D721Med (cell line): ENCODE results near the gene LMF2.

Source experiments
- DNase-seq: peaks from one replicate; pipeline ENCODE4 v3.0.0; 2011; ENCODE audit warnings: low spot score; ENCODE audit not compliant: insufficient read length
- FAIRE-seq: peaks from 2 replicates; lab custom pipeline; 2011; peaks lifted over from hg19 to GRCh38; lab: Jason Lieb, UNC
- CTCF ChIP-seq: IDR thresholded peaks from 2 replicates; pipeline ENCODE4 v1.5.1; 2012; ENCODE audit warnings: mild to moderate bottlenecking, control low read depth; ENCODE audit not compliant: insufficient read depth; ENCODE audit errors: missing control alignments

The LMF2 gene

DNA sequence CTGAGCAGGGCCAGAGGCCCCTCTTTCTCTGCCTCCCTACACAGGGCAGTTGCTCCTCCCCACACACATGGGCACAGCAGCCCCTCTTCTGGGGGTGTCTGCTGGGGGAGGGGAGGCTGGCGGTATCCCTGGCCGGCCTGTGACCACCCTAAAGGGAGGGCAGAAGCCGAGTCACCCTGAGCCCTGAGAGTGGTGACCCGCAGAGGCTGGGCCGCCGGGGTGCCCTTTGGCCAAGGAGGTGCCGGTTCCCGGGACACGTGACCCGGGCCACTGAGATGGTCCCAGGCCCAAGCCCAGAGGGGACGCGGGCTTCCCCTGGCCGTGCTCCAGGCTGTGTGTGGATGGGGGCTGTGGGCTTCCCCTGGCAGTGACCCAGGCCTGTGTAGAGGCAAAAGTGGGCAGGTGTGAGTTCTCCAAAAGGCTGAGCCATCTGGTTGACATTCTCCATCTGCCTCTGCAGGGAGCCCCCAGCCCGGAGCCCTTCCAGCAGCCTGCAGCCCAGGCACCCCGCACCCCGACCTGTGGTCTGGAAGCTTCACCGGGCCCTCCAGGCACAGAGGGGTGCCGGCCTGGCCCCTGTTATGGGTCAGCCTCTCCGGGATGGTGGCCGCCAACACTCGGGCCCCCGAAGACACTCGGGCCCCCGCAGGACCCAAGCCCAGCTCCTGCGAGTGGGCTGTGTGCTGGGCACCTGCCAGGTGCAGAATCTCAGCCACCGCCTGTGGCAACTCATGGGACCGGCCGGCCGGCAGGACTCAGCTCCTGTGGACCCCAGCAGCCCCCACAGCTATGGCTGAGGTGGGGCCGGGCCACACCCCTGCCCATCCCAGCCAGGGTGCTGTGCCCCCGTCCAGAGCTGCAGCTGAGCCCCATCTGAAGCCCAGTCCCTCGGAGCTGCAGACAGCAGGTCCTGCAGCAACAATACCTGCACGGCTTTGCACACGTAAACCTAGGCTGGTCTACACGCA, 25.1 kb downstream of the LMF2 start:
- no peak for DNase-seq
- TF ChIP-seq CTCF, result no peak
- FAIRE-seq, result no peak

DNA sequence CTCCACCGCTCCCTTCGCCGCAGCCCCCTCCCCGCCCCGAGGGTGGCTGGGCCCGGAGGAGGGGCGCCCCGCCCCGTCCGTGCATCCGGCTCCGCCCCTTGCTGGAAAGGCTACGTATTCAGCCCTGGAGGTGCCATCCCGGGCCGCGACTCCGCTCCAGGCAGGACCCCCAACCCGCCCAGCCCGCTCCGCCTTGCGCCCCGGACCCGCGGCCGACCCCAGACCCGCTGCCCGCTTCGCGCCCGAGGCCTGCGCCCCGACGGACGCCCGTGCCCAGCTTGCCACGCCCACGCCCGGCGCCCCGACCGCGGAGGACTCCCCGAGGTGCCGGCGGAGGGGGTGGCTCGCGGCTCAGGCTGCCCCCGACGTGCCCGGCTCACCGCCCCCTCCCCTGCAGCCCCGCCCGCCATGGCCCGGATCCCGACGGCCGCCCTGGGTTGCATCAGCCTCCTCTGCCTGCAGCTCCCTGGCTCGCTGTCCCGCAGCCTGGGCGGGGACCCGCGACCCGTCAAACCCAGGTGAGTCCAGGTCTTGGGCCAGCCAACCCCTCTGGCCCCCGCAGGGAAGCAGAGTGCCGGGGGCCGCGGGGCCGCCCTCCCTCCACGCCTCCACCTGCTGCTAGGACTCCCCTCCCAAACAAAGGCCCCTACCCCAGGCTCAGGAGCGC, 25.9 kb downstream of the LMF2 start, which contains the start of gene ADM2:
Gene ADM2, plus strand, starts transcription at position 104 of the 667 bp plus-strand sequence. Its CDS starts 305 bp downstream, at position 409.
- TF ChIP-seq CTCF, result no peak
- DNase-seq (peak; percentile 78), FAIRE-seq (no peak)

- TF ChIP-seq CTCF, result no peak
- FAIRE-seq, result no peak
Observed at GRCh38 chr22:50481045-50481439, 26.5 kb downstream of the LMF2 start.

GRCh38 chr22:50479721-50480120, 27.8 kb downstream of the LMF2 start:
- TF ChIP-seq CTCF, result no peak
- DNase-seq (no peak), FAIRE-seq (no peak)

More at GRCh38 chr22:50481045-50481439, 26.5 kb downstream of the LMF2 start:
- DNase-seq, result no peak

DNA sequence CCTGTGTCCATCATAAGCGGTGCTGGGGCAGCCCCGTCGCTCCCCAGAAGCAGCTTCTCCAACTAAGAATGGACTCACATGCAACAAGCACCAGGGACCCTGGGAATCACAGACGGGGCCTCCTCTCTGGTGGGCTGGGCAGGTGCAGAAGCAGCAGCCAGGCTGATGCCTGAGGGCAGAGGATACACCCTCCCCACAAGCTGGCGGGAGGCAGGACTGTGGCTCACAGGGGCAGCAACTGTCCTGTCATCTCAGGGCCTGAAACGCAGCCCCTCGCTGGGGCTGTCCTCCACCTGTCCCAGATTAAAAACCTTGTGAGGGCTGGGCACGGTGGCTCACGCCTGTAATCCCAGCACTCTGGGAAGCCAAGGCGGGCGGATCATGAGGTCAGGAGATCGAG, 29.6 kb downstream of the LMF2 start:
- no peak for DNase-seq
- no peak for TF ChIP-seq CTCF
- FAIRE-seq, result no peak

- FAIRE-seq (no peak), DNase-seq (no peak)
- no peak for TF ChIP-seq CTCF
Observed at GRCh38 chr22:50476868-50477267, 30.6 kb downstream of the LMF2 start.

GRCh38 chr22:50475652-50476002, 31.9 kb downstream of the LMF2 start:
- TF ChIP-seq CTCF, result no peak
- DNase-seq (no peak), FAIRE-seq (no peak)
